PC-3 (cell line): ENCODE measurements around the gene SLC15A5. TPM values are rescaled to one million over a fixed set of nuclear protein-coding genes. Genes with fewer than 3 reads are reported as not detected.

Experiments used
- ATAC-seq: fragments of 200-7000 bp; cut with Tn5 transposase; 2 replicates; pipeline ENCODE4 v1.9.1; 2020; ENCODE audit warnings: mild to moderate bottlenecking, moderate library complexity
- BruUV-seq: library from RNA; stranded (reverse); fragments of 400-500 nt; replicated peaks from 2 replicates; lab custom pipeline; 2021; lab: Mats Ljungman, UMichigan
- CTCF ChIA-PET: fragments of 300-600 bp; sonication (Branson Sonifier 250); formaldehyde crosslinking; loops from one replicate; lab custom pipeline; 2022; ENCODE audit warnings: antibody characterized with exemption; lab: Charles Lee
- POLR2A ChIA-PET: fragments of 300-600 bp; sonication (Branson Sonifier 250); formaldehyde crosslinking; loops from one replicate; lab custom pipeline; 2022; ENCODE audit warnings: antibody characterized with exemption; ENCODE audit not compliant: unreplicated experiment; lab: Charles Lee
- DNase-seq: peaks from one replicate; pipeline ENCODE4 v3.0.0-alpha.2; 2015
- H2AFZ ChIP-seq: fragments of 300-600 bp; sonication (generic); 2 replicates; pipeline ENCODE4 v1.6.0; 2016; ENCODE audit warnings: antibody characterized with exemption, low read length
- H3F3A ChIP-seq: fragments of 300-600 bp; sonication (generic); one replicate; pipeline ENCODE4 v1.6.0; 2017; ENCODE audit warnings: antibody characterized with exemption, low read length, control low read depth, mild to moderate bottlenecking; ENCODE audit not compliant: unreplicated experiment
- H3K27ac ChIP-seq: fragments of 300-600 bp; sonication (generic); 2 replicates; pipeline ENCODE4 v1.5.1; 2016; ENCODE audit warnings: mild to moderate bottlenecking, low read length
- H3K27me3 ChIP-seq: fragments of 300-600 bp; sonication (generic); 2 replicates; pipeline ENCODE4 v1.6.1; 2016; ENCODE audit warnings: low read length, mixed read lengths
- H3K36me3 ChIP-seq: fragments of 300-600 bp; sonication (generic); 2 replicates; pipeline ENCODE4 v1.6.1; 2016; ENCODE audit warnings: low read depth, mixed run types, low read length, mixed read lengths
- H3K4me1 ChIP-seq: fragments of 300-600 bp; sonication (generic); 2 replicates; pipeline ENCODE4 v1.5.1; 2016; ENCODE audit warnings: low read length; ENCODE audit not compliant: insufficient read depth
- H3K4me2 ChIP-seq: fragments of 300-600 bp; sonication (generic); 2 replicates; pipeline ENCODE4 v1.6.0; 2016; ENCODE audit warnings: low read length
- H3K4me3 ChIP-seq: fragments of 300-600 bp; sonication (generic); 2 replicates; pipeline ENCODE4 v1.5.1; 2016; ENCODE audit warnings: mild to moderate bottlenecking, low read length, mixed read lengths
- H3K79me2 ChIP-seq: fragments of 300-600 bp; sonication (generic); 2 replicates; pipeline ENCODE4 v1.6.1; 2017; ENCODE audit warnings: low read length, mixed read lengths
- H3K9ac ChIP-seq: fragments of 300-600 bp; sonication (generic); 2 replicates; pipeline ENCODE4 v1.6.0; 2016; ENCODE audit warnings: mild to moderate bottlenecking, low read length
- H3K9me2 ChIP-seq: fragments of 300-600 bp; sonication (generic); replicated peaks from 2 replicates; pipeline ENCODE4 v1.6.1; 2016; ENCODE audit warnings: mixed run types, low read length, mixed read lengths
- H3K9me3 ChIP-seq: fragments of 300-600 bp; sonication (generic); 2 replicates; pipeline ENCODE4 v1.6.1; 2016; ENCODE audit warnings: low read length, mixed read lengths
- H4K20me1 ChIP-seq: fragments of 300-600 bp; sonication (generic); 2 replicates; pipeline ENCODE4 v1.6.1; 2016; ENCODE audit warnings: low read length, mixed read lengths
- CTCF ChIP-seq: fragments of 300-600 bp; sonication (generic); conservative IDR thresholded peaks from 2 replicates; pipeline ENCODE4 v1.5.1; 2017; ENCODE audit warnings: antibody characterized with exemption, low read depth, mild to moderate bottlenecking, low read length
- EZH2 ChIP-seq: fragments of 300-600 bp; sonication (generic); IDR thresholded peaks from one replicate; pipeline ENCODE4 v1.6.1; 2017; ENCODE audit warnings: antibody characterized with exemption, mild to moderate bottlenecking, low read length; ENCODE audit not compliant: unreplicated experiment
- EZH2phosphoT487 ChIP-seq: fragments of 300-600 bp; sonication (generic); IDR thresholded peaks from 2 replicates; pipeline ENCODE4 v1.6.1; 2018; ENCODE audit warnings: mild to moderate bottlenecking, antibody characterized with exemption, low read length, borderline replicate concordance
- intact Hi-C: fragments of 100-400 bp; cut with micrococcal nuclease; formaldehyde crosslinking; loops from 2 replicates; pipeline ENCODE4 v1.9.0; 2023
- total RNA-seq: library from RNA; depleted of rRNA; stranded (reverse); fragments of >200 nt; gene quantifications from 2 replicates; pipeline ENCODE4 v1.2.3, GENCODE V29; 2014

SLC15A5 gene
- total RNA-seq, 1 experiment from 2014 or later, result not detected

- no peak overlapping the region for H3K9ac ChIP-seq
- H3K9me2 ChIP-seq, result no peaks in the 10 kb centered on the region
- ATAC-seq, result no peak
- DNase-seq, result no peak
- peaks cover 8% of the 10 kb centered on the region; the same call in 1 of the 2 replicates for H3K4me1 ChIP-seq
- no peaks in the 10 kb centered on the region for H4K20me1 ChIP-seq
- no peaks in the 10 kb centered on the region for H3K36me3 ChIP-seq
- intact Hi-C loops, result no loop called here
- H3F3A ChIP-seq, result no peaks in the 10 kb centered on the region
- no peaks in the 10 kb centered on the region for H3K9me3 ChIP-seq
- ChIA-PET POLR2A (no interaction called here), CTCF (no interaction called here)
- H2AFZ ChIP-seq, result no peak overlapping the region
- BruUV-seq, result no TSS peak
- no peak overlapping the region for H3K4me3 ChIP-seq
- H3K4me2 ChIP-seq, result no peak overlapping the region
- H3K27ac ChIP-seq, result no peak overlapping the region
- H3K79me2 ChIP-seq, result no peaks in the 10 kb centered on the region
- H3K27me3 ChIP-seq, result no peaks in the 10 kb centered on the region
- no peak for TF ChIP-seq EZH2phosphoT487
- TF ChIP-seq EZH2, result no peak
- no peak for TF ChIP-seq CTCF
Observed at GRCh38 chr12:16220120-16220519, 57.4 kb downstream of the SLC15A5 start.

GRCh38 chr12:16218934-16219751 lies 58.3 kb downstream of the SLC15A5 start:
- CTCF ChIA-PET, result no interaction called here
- Histone ChIP-seq H4K20me1 (no peaks in the 10 kb centered on the region), H3K9me2 (no peaks in the 10 kb centered on the region), H3F3A (no peaks in the 10 kb centered on the region), H3K4me3 (no peak overlapping the region), H3K27me3 (no peaks in the 10 kb centered on the region), H3K79me2 (no peaks in the 10 kb centered on the region), H3K4me1 (peaks cover 8% of the 10 kb centered on the region; the same call in 1 of the 2 replicates), H3K4me2 (no peak overlapping the region), H3K9me3 (no peaks in the 10 kb centered on the region), H2AFZ (no peak overlapping the region), H3K27ac (no peak overlapping the region), H3K36me3 (no peaks in the 10 kb centered on the region), H3K9ac (no peak overlapping the region)
- POLR2A ChIA-PET, result no interaction called here
- no TSS peak for BruUV-seq
- no peak for DNase-seq
- intact Hi-C loops, result no loop called here
- ATAC-seq, result no peak
- no peak for TF ChIP-seq CTCF
- no peak for TF ChIP-seq EZH2
- no peak for TF ChIP-seq EZH2phosphoT487

- TF ChIP-seq EZH2phosphoT487, result no peak
- no peaks in the 10 kb centered on the region for H3F3A ChIP-seq
- POLR2A ChIA-PET, result interaction anchor here (0.7 kb wide), 1 partner anchor 1005 kb away, joined by 4 read pairs; no protein-coding TSS in a partner anchor
- no peaks in the 10 kb centered on the region for H4K20me1 ChIP-seq
- no peak overlapping the region for H3K4me3 ChIP-seq
- no peak overlapping the region for H2AFZ ChIP-seq
- CTCF ChIA-PET, result no interaction called here
- peak overlapping the region; percentile 37 for H3K4me2 ChIP-seq
- no peaks in the 10 kb centered on the region for H3K9me2 ChIP-seq
- H3K79me2 ChIP-seq, result no peaks in the 10 kb centered on the region
- intact Hi-C loops, result no loop called here
- ATAC-seq (peak; percentile 79), DNase-seq (peak; percentile 63)
- no peaks in the 10 kb centered on the region for H3K27me3 ChIP-seq
- H3K4me1 ChIP-seq, result peaks cover 8% of the 10 kb centered on the region; the same call in 1 of the 2 replicates
- no peak overlapping the region for H3K27ac ChIP-seq
- BruUV-seq, result no TSS peak
- no peak overlapping the region for H3K9ac ChIP-seq
- H3K36me3 ChIP-seq, result no peaks in the 10 kb centered on the region
- H3K9me3 ChIP-seq, result no peaks in the 10 kb centered on the region
Observed at GRCh38 chr12:16218234-16218633, 59.3 kb downstream of the SLC15A5 start.
